Measurements from ENCODE around the gene NBAS.
"Not testable (repeated sequence)": the region's sequence is repeated elsewhere in the genome, so short reads cannot be mapped to it uniquely, and the experiment has no call there.

The NBAS gene

DNA sequence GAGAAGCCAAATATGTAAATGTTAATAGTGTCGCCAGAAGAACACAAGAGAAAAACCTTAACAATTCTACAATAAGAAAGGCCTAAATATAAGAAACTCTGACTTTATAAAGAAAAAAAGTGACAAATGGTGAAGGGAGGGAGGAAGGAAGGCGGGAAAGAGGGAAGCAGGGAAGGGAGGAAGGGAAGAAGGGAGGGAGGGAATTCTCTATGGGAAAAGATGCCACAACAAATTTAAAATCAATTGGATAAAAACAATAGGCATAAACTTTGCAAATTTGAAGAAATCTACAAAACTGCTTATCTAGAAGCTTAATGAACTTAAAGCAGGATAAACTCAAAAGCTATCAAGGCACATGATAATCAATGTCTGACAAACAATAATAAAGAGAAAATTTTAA lies 16.9 kb downstream of the NBAS start:
- no peak for DNase-seq (ENCODE audit: low read depth)
- TF ChIP-seq, protein P1, sequence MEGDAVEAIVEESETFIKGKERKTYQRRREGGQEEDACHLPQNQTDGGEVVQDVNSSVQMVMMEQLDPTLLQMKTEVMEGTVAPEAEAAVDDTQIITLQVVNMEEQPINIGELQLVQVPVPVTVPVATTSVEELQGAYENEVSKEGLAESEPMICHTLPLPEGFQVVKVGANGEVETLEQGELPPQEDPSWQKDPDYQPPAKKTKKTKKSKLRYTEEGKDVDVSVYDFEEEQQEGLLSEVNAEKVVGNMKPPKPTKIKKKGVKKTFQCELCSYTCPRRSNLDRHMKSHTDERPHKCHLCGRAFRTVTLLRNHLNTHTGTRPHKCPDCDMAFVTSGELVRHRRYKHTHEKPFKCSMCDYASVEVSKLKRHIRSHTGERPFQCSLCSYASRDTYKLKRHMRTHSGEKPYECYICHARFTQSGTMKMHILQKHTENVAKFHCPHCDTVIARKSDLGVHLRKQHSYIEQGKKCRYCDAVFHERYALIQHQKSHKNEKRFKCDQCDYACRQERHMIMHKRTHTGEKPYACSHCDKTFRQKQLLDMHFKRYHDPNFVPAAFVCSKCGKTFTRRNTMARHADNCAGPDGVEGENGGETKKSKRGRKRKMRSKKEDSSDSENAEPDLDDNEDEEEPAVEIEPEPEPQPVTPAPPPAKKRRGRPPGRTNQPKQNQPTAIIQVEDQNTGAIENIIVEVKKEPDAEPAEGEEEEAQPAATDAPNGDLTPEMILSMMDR (IDR thresholded peaks at IDR 0.05; ENCODE audit: control insufficient read depth, insufficient read depth, low read depth, low read length, missing control alignments) = no peak
- H3K4me3 ChIP-seq (ENCODE audit: control insufficient read depth, low read depth, low read length) = no peak overlapping the region

DNA sequence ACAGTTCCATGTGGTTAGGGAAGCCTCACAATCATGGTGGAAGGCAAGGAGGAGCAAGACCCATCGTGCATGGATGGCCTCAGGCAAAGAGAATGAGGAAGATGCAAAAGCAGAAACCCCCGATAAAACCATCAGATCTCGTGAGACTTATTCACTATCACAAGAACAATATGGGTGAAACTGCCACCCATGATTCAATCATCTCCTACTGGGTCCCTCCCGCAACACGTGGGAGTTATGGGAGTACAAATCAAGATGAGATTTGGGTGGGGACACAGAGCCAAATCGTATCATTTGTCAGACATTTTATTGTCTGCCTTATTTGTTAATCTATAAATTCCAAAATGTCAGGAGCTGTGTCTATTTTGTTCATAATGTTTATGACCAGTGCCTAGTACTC lies 17.6 kb downstream of the NBAS start:
- TF ChIP-seq, protein P1 (IDR thresholded peaks at IDR 0.05; ENCODE audit: control insufficient read depth, insufficient read depth, low read depth, low read length, missing control alignments) = no peak
- no peak overlapping the region for H3K4me3 ChIP-seq (ENCODE audit: control insufficient read depth, low read depth, low read length)
- no peak for DNase-seq (ENCODE audit: low read depth)

DNA sequence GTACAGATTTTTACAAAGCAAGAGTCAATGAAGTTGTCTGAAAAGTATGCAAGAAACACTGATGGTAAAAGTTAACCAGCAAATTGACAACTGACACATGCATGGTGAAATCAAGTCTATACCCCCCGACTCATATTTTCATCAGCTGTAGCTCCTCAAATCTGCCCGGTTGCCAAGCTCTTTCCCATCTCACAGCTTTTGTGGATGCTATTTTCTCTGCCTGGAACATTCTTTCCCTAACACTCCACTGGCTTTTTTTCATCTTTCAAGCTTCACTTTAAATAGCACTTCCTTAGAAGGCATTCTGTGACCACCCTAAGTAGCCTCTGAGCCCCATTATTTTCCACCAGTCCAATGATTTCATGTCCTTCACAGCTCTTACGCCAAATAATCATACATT lies 18.1 kb downstream of the NBAS start:
- TF ChIP-seq, protein P1 (IDR thresholded peaks at IDR 0.05; ENCODE audit: control insufficient read depth, insufficient read depth, low read depth, low read length, missing control alignments) = no peak

DNA sequence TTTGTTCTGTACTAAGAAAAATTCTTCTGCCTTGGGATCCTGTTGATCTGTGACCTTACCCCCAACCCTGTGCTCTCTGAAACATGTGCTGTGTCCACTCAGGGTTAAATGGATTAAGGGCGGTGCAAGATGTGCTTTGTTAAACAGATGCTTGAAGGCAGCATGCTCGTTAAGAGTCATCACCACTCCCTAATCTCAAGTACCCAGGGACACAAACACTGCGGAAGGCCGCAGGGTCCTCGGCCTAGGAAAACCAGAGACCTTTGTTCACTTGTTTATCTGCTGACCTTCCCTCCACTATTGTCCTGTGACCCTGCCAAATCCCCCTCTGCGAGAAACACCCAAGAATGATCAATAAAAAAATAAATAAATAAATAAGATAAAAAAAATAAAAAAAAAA lies 18.9 kb downstream of the NBAS start:
- not testable (repeated sequence) for H3K4me3 ChIP-seq (ENCODE audit: control insufficient read depth, low read depth, low read length); DNase-seq (ENCODE audit: low read depth)

More for the DNA sequence above, 18.1 kb downstream of the NBAS start:
- H3K4me3 ChIP-seq (ENCODE audit: control insufficient read depth, low read depth, low read length) = no peak overlapping the region
- DNase-seq (ENCODE audit: low read depth) = no peak

DNA sequence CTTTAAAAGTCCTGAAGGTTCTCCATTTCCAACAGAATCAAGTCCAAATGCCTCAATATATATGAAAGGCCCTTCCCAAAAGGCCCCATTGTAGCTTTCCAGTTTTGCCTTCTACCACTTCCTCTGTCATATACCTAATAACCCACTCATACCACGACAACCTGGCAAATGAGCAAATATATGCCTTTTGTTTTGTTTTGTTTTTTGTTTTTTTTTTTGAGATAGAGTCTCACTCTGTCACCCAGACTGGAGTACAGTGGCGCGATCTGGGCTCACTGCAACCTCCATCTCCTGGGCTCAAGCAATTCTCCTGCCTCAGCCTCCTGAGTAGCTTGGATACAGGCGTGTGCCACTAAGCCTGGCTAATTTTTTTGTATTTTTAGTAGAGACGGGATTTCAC lies 20.6 kb downstream of the NBAS start:
- DNase-seq (ENCODE audit: low read depth); H3K4me3 ChIP-seq (ENCODE audit: control insufficient read depth, low read depth, low read length): not testable (repeated sequence)

DNA sequence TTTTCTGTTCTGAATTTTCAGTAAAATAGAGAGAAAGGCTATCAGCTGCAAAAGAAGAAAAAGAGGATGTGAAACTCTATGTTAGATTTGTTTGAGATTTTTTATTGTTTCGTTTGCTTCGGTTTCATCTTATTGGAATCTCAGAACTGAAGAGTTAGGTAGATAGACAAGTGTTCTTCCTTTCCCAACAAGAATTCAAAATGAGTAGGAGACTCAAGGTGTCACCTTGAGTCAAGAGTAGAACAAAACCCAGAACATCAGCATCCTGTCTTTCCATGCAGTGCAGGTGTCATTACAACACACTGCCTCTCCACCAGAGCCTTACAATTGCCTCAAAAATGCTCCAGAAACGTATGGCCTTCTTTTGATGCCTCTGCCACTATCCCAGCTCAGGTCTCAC lies 21.1 kb downstream of the NBAS start:
- TF ChIP-seq, protein P1 (IDR thresholded peaks at IDR 0.05; ENCODE audit: control insufficient read depth, insufficient read depth, low read depth, low read length, missing control alignments) = no peak
- DNase-seq (ENCODE audit: low read depth) = no peak

DNA sequence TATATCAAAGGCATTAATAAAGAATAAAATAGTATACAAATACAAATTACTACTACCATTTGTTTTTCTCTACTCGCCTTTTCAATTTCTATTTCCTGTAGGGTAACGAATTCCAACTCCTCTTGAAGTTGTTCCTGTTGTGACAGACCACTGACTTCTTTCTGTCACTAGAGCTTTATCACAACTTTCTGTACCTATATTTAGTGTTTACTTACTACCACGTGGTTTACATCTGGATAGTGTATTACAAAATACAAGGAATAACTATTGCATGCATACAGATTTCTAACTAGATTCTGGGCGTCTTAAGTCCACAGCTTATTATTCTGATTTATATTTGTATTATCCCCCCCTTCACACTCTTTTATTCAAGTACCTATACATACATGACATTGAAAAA lies 22.3 kb downstream of the NBAS start:
- TF ChIP-seq, protein P1 (IDR thresholded peaks at IDR 0.05; ENCODE audit: control insufficient read depth, insufficient read depth, low read depth, low read length, missing control alignments) = no peak
- no peak overlapping the region for H3K4me3 ChIP-seq (ENCODE audit: control insufficient read depth, low read depth, low read length)
- no peak for DNase-seq (ENCODE audit: low read depth)

More for the DNA sequence above, 21.1 kb downstream of the NBAS start:
- H3K4me3 ChIP-seq (ENCODE audit: control insufficient read depth, low read depth, low read length) = no peak overlapping the region

DNA sequence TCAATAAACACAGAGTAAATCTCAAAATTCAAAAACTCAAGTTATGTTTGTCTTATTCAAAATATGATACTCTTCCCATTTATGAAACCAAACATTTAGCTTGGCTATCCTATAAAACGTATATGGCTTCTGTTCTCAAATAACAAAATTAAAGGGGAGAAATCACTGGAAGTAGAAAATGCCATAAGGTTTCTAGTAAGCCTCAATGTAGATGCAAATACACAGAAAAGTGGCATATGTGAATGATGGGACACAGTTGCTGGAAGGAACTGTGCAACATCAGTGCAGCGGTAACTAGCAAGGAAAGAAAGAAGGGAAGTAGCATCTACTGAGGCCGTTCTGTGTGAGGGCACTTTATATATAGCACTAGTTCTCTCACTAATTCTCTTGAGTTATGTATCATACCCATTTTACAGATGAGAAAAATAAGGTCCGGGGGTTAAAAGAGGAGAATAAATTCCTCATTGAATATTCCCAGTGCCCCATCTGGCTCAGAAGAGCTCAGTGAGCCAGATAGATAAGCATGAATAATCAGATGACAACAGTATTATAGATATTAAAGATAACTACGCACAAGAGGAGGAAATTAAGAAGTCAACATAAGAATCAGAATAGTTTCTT lies 27.2 kb downstream of the NBAS start:
- no peak overlapping the region for H3K4me3 ChIP-seq (ENCODE audit: control insufficient read depth, low read depth, low read length)
- TF ChIP-seq, protein P1 (IDR thresholded peaks at IDR 0.05; ENCODE audit: control insufficient read depth, insufficient read depth, low read depth, low read length, missing control alignments) = no peak
- DNase-seq (ENCODE audit: low read depth) = no peak

Data from AG09309 (cell line).